Loucy (cell line): ENCODE results near the gene ASMT.

Experiments
- H2AFZ ChIP-seq: fragments of 200-600 bp; sonication (generic); 2 replicates; pipeline ENCODE4 v1.6.0; 2016; ENCODE audit warnings: antibody characterized with exemption, mild to moderate bottlenecking, low read length, moderate library complexity
- H3F3A ChIP-seq: fragments of 200-600 bp; 2 replicates; pipeline ENCODE4 v1.6.0; 2016; ENCODE audit warnings: antibody characterized with exemption, low read depth, mild to moderate bottlenecking
- H3K27me3 ChIP-seq: fragments of 200-600 bp; sonication (generic); 2 replicates; pipeline ENCODE4 v1.6.1; 2014; ENCODE audit warnings: low read length, mild to moderate bottlenecking; ENCODE audit not compliant: insufficient read depth, poor library complexity, severe bottlenecking
- H3K36me3 ChIP-seq: fragments of 200-600 bp; sonication (generic); 2 replicates; pipeline ENCODE4 v1.6.1; 2016; ENCODE audit warnings: low read length; ENCODE audit not compliant: insufficient read depth
- H3K4me1 ChIP-seq: fragments of 200-600 bp; sonication (generic); 2 replicates; pipeline ENCODE4 v1.5.1; 2014; ENCODE audit warnings: low read length, mild to moderate bottlenecking; ENCODE audit not compliant: insufficient read depth, poor library complexity, severe bottlenecking
- H3K4me2 ChIP-seq: fragments of 200-600 bp; sonication (generic); 2 replicates; pipeline ENCODE4 v1.6.0; 2014; ENCODE audit warnings: antibody characterized with exemption, low read length, low read depth, mild to moderate bottlenecking; ENCODE audit not compliant: poor library complexity, severe bottlenecking
- H3K4me3 ChIP-seq: fragments of 200-600 bp; sonication (generic); 2 replicates; pipeline ENCODE4 v1.5.1; 2014; ENCODE audit warnings: low read length, mild to moderate bottlenecking, mixed read lengths; ENCODE audit not compliant: poor library complexity, severe bottlenecking
- H3K79me2 ChIP-seq: fragments of 200-600 bp; sonication (generic); 2 replicates; pipeline ENCODE4 v1.6.1; 2014; ENCODE audit warnings: low read length; ENCODE audit not compliant: insufficient read depth
- H3K9ac ChIP-seq: fragments of 200-600 bp; sonication (generic); 2 replicates; pipeline ENCODE4 v1.6.0; 2014; ENCODE audit warnings: mild to moderate bottlenecking, low read depth, low read length, moderate library complexity; ENCODE audit not compliant: poor library complexity, severe bottlenecking
- H3K9me2 ChIP-seq: fragments of 200-600 bp; sonication (generic); replicated peaks from 2 replicates; pipeline ENCODE4 v1.6.1; 2016; ENCODE audit warnings: low read depth, low read length, mixed read lengths
- H3K9me3 ChIP-seq: fragments of 200-600 bp; sonication (generic); 2 replicates; pipeline ENCODE4 v1.6.1; 2014; ENCODE audit warnings: mild to moderate bottlenecking, antibody characterized with exemption, low read length, low read depth; ENCODE audit not compliant: insufficient read depth
- H4K20me1 ChIP-seq: fragments of 200-600 bp; sonication (generic); 2 replicates; pipeline ENCODE4 v1.6.0; 2014; ENCODE audit warnings: antibody characterized with exemption, low read length, mild to moderate bottlenecking; ENCODE audit not compliant: insufficient read depth, poor library complexity, severe bottlenecking
- CTCF ChIP-seq: fragments of 200-600 bp; sonication (generic); conservative IDR thresholded peaks from 2 replicates; pipeline ENCODE4 v1.5.1; 2014; ENCODE audit warnings: mild to moderate bottlenecking, antibody characterized with exemption, low read length
- EZH2phosphoT487 ChIP-seq: fragments of 200-600 bp; IDR thresholded peaks from 2 replicates; pipeline ENCODE4 v1.6.1; 2018; ENCODE audit warnings: antibody characterized with exemption, mild to moderate bottlenecking, moderate library complexity, borderline replicate concordance

Gene ASMT

GRCh38 chrX:1577845-1578244 is 37.0 kb upstream of the ASMT start:
- Histone ChIP-seq H4K20me1 (no peaks in the 10 kb centered on the region), H3K9ac (no peak overlapping the region), H2AFZ (no peak overlapping the region), H3K79me2 (peaks cover 5% of the 10 kb centered on the region; the same call in 1 of the 2 replicates), H3K4me3 (no peak overlapping the region), H3F3A (peaks cover 8% of the 10 kb centered on the region; the same call in 1 of the 2 replicates), H3K9me3 (no peaks in the 10 kb centered on the region), H3K4me1 (peaks cover 32% of the 10 kb centered on the region), H3K27me3 (no peaks in the 10 kb centered on the region), H3K36me3 (no peaks in the 10 kb centered on the region), H3K4me2 (peak overlapping the region; percentile 71), H3K9me2 (no peaks in the 10 kb centered on the region)
- TF ChIP-seq CTCF: no peak
- TF ChIP-seq EZH2phosphoT487: no peak

- H3K4me2 ChIP-seq: no peak overlapping the region
- no peaks in the 10 kb centered on the region for H3K9me3 ChIP-seq
- no peak overlapping the region for H3K9ac ChIP-seq
- TF ChIP-seq EZH2phosphoT487 (no peak), CTCF (no peak)
- peaks cover 4% of the 10 kb centered on the region; the same call in 1 of the 2 replicates for H3K79me2 ChIP-seq
- no peak overlapping the region for H3K4me3 ChIP-seq
- no peak overlapping the region for H2AFZ ChIP-seq
- no peaks in the 10 kb centered on the region for H3K9me2 ChIP-seq
- H3K27me3 ChIP-seq: no peaks in the 10 kb centered on the region
- no peaks in the 10 kb centered on the region for H3K36me3 ChIP-seq
- peaks cover 35% of the 10 kb centered on the region for H3K4me1 ChIP-seq
- H4K20me1 ChIP-seq: no peaks in the 10 kb centered on the region
- peaks cover 8% of the 10 kb centered on the region; the same call in 1 of the 2 replicates for H3F3A ChIP-seq
Measured at GRCh38 chrX:1578511-1579173, 36.2 kb upstream of the ASMT start.

- Histone ChIP-seq H3K4me2 (no peak overlapping the region), H3K9me3 (no peaks in the 10 kb centered on the region), H3K9ac (no peak overlapping the region), H3K9me2 (no peaks in the 10 kb centered on the region), H3K4me1 (peaks cover 27% of the 10 kb centered on the region), H2AFZ (no peak overlapping the region), H3K27me3 (no peaks in the 10 kb centered on the region), H3K36me3 (no peaks in the 10 kb centered on the region), H3F3A (peaks cover 8% of the 10 kb centered on the region; the same call in 1 of the 2 replicates), H3K4me3 (no peak overlapping the region), H3K79me2 (no peaks in the 10 kb centered on the region), H4K20me1 (no peaks in the 10 kb centered on the region)
- TF ChIP-seq CTCF: peak; percentile 68
- no peak for TF ChIP-seq EZH2phosphoT487
Measured at GRCh38 chrX:1581132-1581531, 33.7 kb upstream of the ASMT start.
